ENCODE measurements around the gene IRAK2. TPM values are rescaled to one million over a fixed set of nuclear protein-coding genes. Genes with fewer than 3 reads are reported as not detected.

IRAK2 gene
- total RNA-seq, 1 experiment from 2014 or later: 0.34 TPM

DNA sequence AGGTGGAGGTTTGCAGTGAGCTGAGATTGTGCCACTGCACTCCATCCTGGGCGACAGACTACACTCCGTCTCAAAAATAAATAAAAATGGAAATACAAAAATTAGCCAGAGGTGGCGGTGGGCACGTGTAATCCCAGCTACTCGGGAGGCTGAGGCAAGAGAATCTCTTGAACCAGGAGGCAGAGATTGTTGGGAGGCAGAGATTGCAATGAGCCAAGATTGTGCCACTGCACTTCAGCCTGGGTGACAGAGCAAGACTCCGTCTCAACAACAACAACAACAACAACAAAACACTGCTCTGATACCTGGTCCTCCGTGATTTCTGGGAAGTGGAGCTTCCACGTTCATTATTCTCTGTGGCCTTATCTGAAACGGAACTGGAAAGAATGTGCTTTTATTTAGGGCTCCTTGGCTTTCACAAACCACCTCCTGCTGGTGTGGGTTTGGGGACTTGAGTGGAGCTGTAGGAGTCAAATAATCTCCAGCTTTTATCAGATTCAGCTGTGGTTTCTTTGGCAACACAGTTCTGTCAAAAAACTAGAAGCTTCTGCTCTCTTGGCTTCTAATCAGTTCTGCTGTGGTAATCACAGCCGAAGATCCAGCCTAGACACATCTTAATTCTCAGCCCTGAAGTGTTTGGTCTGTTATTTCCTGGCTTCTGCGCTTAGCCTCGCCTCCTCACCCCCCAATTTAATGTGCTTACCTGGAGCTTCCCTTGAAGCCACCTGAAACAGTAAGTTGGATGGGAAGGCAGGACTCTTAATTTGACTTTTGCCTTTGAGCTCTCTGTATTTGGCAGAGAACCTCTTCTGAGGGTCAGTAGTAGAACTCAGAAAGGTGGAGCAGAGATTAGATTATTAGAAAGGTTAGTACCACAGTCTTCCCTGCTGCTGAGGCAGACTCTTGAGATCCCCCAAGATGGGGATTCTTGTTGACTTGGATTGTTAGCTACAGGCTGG lies 21.4 kb downstream of the IRAK2 start:
- Histone ChIP-seq H3K4me3 (ENCODE audit: low read depth, low read length, poor library complexity, severe bottlenecking) (no peak overlapping the region), H3K27ac (ENCODE audit: low read depth, low read length, poor library complexity, severe bottlenecking) (no peak overlapping the region), H3K36me3 (ENCODE audit: insufficient read depth, low read length, poor library complexity, severe bottlenecking) (no peaks in the 10 kb centered on the region), H3K27me3 (replicated peaks; ENCODE audit: insufficient read depth, low read depth, low read length, poor library complexity) (no peaks in the 10 kb centered on the region), H3K4me1 (ENCODE audit: insufficient read depth, low read length, poor library complexity, severe bottlenecking) (peaks cover 6% of the 10 kb centered on the region), H3K9me3 (ENCODE audit: low read depth, low read length, poor library complexity, severe bottlenecking) (no peaks in the 10 kb centered on the region)
- ChIA-PET CTCF (no interaction called here), POLR2A (ENCODE audit: low non-redundant PET) (no interaction called here)
- no peak for DNase-seq (ENCODE audit: low spot score)
- intact Hi-C loops (cut with micrococcal nuclease; ENCODE audit: unreplicated experiment): no loop called here
- TF ChIP-seq, protein P1, sequence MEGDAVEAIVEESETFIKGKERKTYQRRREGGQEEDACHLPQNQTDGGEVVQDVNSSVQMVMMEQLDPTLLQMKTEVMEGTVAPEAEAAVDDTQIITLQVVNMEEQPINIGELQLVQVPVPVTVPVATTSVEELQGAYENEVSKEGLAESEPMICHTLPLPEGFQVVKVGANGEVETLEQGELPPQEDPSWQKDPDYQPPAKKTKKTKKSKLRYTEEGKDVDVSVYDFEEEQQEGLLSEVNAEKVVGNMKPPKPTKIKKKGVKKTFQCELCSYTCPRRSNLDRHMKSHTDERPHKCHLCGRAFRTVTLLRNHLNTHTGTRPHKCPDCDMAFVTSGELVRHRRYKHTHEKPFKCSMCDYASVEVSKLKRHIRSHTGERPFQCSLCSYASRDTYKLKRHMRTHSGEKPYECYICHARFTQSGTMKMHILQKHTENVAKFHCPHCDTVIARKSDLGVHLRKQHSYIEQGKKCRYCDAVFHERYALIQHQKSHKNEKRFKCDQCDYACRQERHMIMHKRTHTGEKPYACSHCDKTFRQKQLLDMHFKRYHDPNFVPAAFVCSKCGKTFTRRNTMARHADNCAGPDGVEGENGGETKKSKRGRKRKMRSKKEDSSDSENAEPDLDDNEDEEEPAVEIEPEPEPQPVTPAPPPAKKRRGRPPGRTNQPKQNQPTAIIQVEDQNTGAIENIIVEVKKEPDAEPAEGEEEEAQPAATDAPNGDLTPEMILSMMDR (conservative IDR thresholded peaks at IDR 0.05; ENCODE audit: low read depth, low read length): no peak
- TF ChIP-seq EZH2 (IDR thresholded peaks at IDR 0.05; ENCODE audit: borderline replicate concordance, low read depth, low read length, poor library complexity, severe bottlenecking): no peak
- BruUV-seq (replicated peaks): no TSS peak

DNA sequence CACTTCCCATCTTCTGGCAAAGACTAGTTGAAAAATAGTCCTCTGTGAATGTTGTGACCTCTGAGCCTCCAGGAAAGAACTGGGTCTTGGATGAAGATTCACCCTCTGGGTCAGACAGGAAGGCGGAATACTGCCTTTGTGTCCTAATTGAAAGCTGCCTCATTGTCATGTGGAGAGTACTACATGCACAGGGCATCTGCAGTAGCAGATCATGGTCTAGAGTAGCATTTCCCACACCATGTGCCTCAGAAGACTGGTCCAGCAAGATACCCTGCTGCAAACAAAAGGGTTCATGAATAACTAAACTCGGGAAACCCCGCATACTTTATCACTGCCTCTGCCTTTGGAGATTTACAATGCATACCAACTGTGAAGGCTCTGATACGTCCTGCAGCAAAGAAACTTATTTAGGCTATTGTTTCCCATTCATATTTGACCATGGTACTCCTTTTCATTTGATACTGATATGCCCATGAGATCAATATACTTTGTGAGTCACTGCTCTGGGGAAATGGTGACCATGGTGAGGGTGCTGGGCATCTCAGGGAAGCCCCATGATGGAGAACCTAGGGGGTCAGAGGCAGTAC lies 22.7 kb downstream of the IRAK2 start:
- Histone ChIP-seq H3K36me3 (ENCODE audit: insufficient read depth, low read length, poor library complexity, severe bottlenecking) (no peaks in the 10 kb centered on the region), H3K4me3 (ENCODE audit: low read depth, low read length, poor library complexity, severe bottlenecking) (no peak overlapping the region), H3K27ac (ENCODE audit: low read depth, low read length, poor library complexity, severe bottlenecking) (no peak overlapping the region), H3K9me3 (ENCODE audit: low read depth, low read length, poor library complexity, severe bottlenecking) (no peaks in the 10 kb centered on the region), H3K4me1 (ENCODE audit: insufficient read depth, low read length, poor library complexity, severe bottlenecking) (peaks cover 9% of the 10 kb centered on the region), H3K27me3 (replicated peaks; ENCODE audit: insufficient read depth, low read depth, low read length, poor library complexity) (no peaks in the 10 kb centered on the region)
- CTCF ChIA-PET: no interaction called here
- no peak for DNase-seq (ENCODE audit: low spot score)
- no peak for TF ChIP-seq EZH2 (IDR thresholded peaks at IDR 0.05; ENCODE audit: borderline replicate concordance, low read depth, low read length, poor library complexity, severe bottlenecking)
- TF ChIP-seq, protein P1 (conservative IDR thresholded peaks at IDR 0.05; ENCODE audit: low read depth, low read length): no peak
- intact Hi-C loops (cut with micrococcal nuclease; ENCODE audit: unreplicated experiment): no loop called here
- BruUV-seq (replicated peaks): no TSS peak
- POLR2A ChIA-PET (ENCODE audit: low non-redundant PET): no interaction called here

GRCh38 chr3:10187944-10188343 lies 23.2 kb downstream of the IRAK2 start:
- Histone ChIP-seq H3K9me3 (ENCODE audit: low read depth, low read length, poor library complexity, severe bottlenecking) (no peaks in the 10 kb centered on the region), H3K4me3 (ENCODE audit: low read depth, low read length, poor library complexity, severe bottlenecking) (no peak overlapping the region), H3K27ac (ENCODE audit: low read depth, low read length, poor library complexity, severe bottlenecking) (no peak overlapping the region), H3K4me1 (ENCODE audit: insufficient read depth, low read length, poor library complexity, severe bottlenecking) (peaks cover 11% of the 10 kb centered on the region), H3K36me3 (ENCODE audit: insufficient read depth, low read length, poor library complexity, severe bottlenecking) (no peaks in the 10 kb centered on the region), H3K27me3 (replicated peaks; ENCODE audit: insufficient read depth, low read depth, low read length, poor library complexity) (no peaks in the 10 kb centered on the region)
- POLR2A ChIA-PET (ENCODE audit: low non-redundant PET): no interaction called here
- intact Hi-C loops (cut with micrococcal nuclease; ENCODE audit: unreplicated experiment): no loop called here
- DNase-seq (ENCODE audit: low spot score): no peak
- CTCF ChIA-PET: no interaction called here
- no TSS peak for BruUV-seq (replicated peaks)
- no peak for TF ChIP-seq EZH2 (IDR thresholded peaks at IDR 0.05; ENCODE audit: borderline replicate concordance, low read depth, low read length, poor library complexity, severe bottlenecking)
- TF ChIP-seq, protein P1 (conservative IDR thresholded peaks at IDR 0.05; ENCODE audit: low read depth, low read length): no peak
